Measurements from ENCODE around the gene CXCR5.

DNA sequence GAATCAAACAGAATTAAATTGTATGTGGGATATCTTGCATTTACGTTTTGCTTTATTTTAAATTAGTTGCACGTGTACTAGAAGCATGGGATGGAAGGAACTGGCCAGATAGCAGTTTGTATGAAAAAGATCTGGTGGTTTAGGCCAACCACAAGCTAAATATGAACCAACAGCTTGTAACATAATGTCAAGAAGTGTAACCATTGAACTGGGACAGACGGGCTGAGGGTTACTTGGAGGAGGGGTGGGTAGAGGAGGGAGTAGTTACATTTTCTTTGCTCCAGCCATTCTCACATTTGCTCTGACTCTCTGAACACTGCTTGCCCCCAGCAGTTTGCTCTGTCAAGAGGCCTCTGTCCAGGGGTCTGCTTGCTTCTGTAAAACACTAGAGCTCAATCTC is 31.7 kb upstream of the CXCR5 start:
- TF ChIP-seq, protein P1, sequence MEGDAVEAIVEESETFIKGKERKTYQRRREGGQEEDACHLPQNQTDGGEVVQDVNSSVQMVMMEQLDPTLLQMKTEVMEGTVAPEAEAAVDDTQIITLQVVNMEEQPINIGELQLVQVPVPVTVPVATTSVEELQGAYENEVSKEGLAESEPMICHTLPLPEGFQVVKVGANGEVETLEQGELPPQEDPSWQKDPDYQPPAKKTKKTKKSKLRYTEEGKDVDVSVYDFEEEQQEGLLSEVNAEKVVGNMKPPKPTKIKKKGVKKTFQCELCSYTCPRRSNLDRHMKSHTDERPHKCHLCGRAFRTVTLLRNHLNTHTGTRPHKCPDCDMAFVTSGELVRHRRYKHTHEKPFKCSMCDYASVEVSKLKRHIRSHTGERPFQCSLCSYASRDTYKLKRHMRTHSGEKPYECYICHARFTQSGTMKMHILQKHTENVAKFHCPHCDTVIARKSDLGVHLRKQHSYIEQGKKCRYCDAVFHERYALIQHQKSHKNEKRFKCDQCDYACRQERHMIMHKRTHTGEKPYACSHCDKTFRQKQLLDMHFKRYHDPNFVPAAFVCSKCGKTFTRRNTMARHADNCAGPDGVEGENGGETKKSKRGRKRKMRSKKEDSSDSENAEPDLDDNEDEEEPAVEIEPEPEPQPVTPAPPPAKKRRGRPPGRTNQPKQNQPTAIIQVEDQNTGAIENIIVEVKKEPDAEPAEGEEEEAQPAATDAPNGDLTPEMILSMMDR (conservative IDR thresholded peaks at IDR 0.05; ENCODE audit: low read depth, low read length), result no peak
- TF ChIP-seq POLR2A (IDR thresholded peaks at IDR 0.05; ENCODE audit: low read depth, low read length) (no peak), NFE2L2 (IDR thresholded peaks at IDR 0.05; ENCODE audit: low read depth, low read length) (no peak), MXI1 (IDR thresholded peaks at IDR 0.05; ENCODE audit: borderline replicate concordance, low read depth, low read length) (no peak), CEBPB (IDR thresholded peaks at IDR 0.05; ENCODE audit: low read depth, low read length) (no peak), RCOR1 (IDR thresholded peaks at IDR 0.05; ENCODE audit: insufficient replicate concordance, low read length) (no peak), MAZ (IDR thresholded peaks at IDR 0.05; ENCODE audit: borderline replicate concordance, low read depth, low read length) (no peak), RFX5 (IDR thresholded peaks at IDR 0.05; ENCODE audit: low read depth, low read length) (no peak), BHLHE40 (IDR thresholded peaks at IDR 0.05; ENCODE audit: low read depth, low read length) (no peak), SMC3 (IDR thresholded peaks at IDR 0.05; ENCODE audit: low read depth, low read length) (no peak), MAFK (IDR thresholded peaks at IDR 0.05; ENCODE audit: low read depth, low read length) (no peak), RAD21 (IDR thresholded peaks at IDR 0.05; ENCODE audit: low read length) (no peak)
- TF ChIP-seq, protein P2, sequence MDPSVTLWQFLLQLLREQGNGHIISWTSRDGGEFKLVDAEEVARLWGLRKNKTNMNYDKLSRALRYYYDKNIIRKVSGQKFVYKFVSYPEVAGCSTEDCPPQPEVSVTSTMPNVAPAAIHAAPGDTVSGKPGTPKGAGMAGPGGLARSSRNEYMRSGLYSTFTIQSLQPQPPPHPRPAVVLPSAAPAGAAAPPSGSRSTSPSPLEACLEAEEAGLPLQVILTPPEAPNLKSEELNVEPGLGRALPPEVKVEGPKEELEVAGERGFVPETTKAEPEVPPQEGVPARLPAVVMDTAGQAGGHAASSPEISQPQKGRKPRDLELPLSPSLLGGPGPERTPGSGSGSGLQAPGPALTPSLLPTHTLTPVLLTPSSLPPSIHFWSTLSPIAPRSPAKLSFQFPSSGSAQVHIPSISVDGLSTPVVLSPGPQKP (IDR thresholded peaks at IDR 0.05; ENCODE audit: borderline replicate concordance, low read depth, low read length), result no peak
- TF ChIP-seq, protein P3, sequence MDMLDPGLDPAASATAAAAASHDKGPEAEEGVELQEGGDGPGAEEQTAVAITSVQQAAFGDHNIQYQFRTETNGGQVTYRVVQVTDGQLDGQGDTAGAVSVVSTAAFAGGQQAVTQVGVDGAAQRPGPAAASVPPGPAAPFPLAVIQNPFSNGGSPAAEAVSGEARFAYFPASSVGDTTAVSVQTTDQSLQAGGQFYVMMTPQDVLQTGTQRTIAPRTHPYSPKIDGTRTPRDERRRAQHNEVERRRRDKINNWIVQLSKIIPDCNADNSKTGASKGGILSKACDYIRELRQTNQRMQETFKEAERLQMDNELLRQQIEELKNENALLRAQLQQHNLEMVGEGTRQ (IDR thresholded peaks at IDR 0.05; ENCODE audit: low read depth, low read length), result no peak
